Ureter (tissue), 1 donor: Measurements from ENCODE around the gene TRA2A. TPM values are rescaled to one million over a fixed set of nuclear protein-coding genes. Genes with fewer than 3 reads are reported as not detected.
"Not testable (repeated sequence)": the region's sequence is repeated elsewhere in the genome, so short reads cannot be mapped to it uniquely, and the experiment has no call there.

Experiments used
- DNase-seq: peaks from one replicate; pipeline ENCODE4 v3.0.0-alpha.2; 2020; ENCODE audit warnings: low spot score
- total RNA-seq: library from RNA; stranded (reverse); gene quantifications from one replicate; pipeline ENCODE4 v1.2.4, GENCODE V29; 2023
- donor health status: DM: yes; HTN: yes; CAD: no.

Gene TRA2A
- total RNA-seq, 1 donor from 2014 or later: 147 TPM

DNA sequence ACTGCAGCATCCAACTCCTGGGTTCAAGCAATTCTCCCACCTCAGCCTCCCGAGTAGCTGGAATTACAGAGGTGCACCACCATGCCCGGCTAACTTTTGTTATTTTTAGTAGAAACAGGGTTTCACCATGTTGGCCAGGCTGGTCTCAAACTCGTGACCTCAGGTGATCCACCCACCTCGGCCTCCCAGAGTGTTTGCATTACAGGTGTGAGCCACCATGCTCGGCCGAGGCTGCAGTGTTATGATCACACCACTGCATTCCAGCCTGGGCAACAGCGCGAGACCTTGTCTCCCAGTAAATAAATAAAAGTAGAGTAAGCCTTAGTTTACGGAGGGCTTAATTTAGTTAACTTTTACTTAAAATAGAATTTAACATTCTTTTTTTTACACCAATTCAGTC, 37.8 kb downstream of the TRA2A start:
- DNase-seq: no peak

DNA sequence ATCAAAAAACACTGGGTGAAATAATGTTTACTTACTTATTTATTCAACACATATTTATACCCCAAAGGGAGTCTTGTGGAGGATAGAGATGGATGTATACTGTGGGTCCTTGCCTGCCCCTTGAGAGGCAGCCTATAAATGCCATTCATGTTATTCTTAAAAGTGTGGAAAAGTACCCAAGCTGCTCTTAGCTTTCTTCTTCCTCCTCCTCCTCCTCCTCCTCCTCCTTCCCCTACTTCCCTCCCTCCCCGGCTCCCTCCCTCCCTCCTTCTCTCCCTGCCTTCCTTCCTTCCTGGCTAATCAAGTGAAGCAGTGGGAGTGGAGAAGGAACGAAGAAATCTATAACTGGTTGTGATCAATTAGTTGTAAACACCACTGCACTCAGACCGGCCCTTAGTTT, 40.3 kb downstream of the TRA2A start:
- DNase-seq: no peak

DNA sequence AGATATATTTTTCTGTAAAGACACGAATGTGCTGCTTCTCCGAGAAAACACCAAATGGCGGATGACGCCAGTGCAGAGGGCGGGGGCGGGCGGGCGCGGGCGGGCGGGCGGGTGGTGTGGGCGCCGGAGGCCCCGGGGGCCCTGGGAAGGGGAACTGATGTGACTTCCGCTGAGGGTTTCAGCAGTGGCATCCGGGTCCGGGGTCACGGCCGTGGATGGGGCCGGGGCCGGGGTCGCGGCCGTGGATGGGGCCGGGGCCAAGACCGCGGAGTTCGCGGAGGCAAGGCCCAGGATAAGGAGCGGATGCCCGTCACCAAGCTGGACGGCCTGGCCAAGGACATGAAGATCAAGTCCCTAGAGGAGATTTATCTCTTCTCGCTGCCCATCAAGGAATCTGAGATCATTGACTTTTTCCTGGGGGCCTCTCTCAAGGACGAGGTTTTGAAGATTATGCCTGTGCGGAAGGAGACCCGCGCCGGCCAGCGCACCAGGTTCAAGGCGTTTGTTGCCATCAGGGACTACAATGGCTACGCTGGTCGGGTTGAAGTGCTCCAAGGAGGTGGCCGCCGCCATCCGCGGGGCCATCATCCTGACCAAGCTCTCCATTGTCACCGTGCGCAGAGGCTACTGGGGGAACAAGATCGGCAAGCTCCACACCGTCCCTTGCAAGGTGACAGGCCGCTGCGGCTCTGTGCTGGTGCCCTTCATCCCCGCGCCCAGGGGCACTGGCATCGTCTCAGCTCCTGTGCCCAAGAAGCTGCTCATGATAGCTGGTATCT, 41.2 kb downstream of the TRA2A start:
- DNase-seq: no peak

DNA sequence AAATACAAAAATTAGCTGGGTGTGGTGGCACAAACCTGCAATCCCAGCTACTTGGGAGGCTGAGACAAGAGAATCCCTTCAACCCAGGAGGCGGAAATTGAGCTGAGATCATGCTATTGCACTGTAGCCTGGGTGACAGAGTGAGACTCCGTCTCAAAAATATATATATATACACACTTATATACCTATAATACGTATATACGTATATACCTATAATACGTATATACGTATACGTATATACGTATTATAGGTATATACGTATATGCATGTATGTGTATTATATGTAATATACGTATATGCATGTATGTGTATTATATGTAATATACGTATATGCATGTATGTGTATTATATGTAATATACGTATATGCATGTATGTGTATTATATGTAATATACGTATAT, 43.1 kb downstream of the TRA2A start:
- not testable (repeated sequence) for DNase-seq

DNA sequence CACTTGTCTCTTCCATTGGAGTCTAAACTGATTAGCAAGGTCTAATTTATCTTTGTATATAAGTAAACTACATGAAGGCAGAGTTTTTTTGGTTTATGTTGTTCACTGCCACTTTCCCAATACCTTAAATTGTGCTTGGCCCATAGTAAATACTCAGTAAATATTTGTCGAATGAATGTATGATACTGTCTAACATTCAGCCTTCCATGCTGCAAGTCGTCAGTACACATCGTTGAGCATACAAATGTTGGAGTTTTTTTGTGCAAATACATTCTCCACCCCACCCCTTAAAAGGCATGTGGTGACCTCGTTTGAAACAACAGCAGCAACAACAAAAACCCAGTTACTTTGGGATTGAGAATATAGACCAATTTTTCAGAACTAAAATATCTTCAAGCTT, 44.1 kb downstream of the TRA2A start:
- no peak for DNase-seq

DNA sequence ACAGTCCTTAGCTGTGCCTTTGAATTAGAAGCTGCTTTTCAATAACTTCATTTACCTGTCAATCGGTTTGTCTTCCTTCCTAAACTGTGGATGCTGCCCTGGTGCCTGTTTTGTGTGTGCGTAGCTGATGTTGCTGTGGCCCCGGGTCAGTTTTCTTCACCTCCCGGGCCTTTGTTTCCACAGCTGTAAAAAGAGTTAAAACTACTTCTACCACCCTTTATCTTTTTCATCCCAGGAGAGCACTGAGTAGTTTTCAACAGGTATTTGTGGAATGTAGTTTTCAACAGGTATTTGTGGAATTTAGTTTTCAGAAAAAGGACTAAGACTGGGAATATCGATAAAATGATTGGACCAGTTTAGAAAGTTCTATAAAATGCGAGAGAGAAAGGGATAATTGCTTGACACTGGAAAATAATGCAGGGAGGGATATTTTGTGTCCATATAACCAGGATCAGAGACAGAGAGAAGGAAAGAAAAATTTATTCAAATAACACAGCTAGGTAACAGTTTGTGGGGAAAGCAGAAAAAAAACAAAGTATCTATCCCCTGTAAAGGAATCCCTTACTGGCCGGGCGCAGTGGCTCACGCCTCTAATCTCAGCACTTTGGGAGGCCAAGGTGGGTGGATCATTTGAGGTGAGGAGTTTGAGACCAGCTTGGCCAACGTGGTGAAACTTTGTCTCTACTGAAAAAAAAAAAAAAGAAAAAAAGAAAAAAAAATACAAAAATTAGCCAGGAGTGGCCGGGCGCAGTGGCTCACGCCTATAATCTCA, 45.6 kb downstream of the TRA2A start:
- DNase-seq: no peak

DNA sequence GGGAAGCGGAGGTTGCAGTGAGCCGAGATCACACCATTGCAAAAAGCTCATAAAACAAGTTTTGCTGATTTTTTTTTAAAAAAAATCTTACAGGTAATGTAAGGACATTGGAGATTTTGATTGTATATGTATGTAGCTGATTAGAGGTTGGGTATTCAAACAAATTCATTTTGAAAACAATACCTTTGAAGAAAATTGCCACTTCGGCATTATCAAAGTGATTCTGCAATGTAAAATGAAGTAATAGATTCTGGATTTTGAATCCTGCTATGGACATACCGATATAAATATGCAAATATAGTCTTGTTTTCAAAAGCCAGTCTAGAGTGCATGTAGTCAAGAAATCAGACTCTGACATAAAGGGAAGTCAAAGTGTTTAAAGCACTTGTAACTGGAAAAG, 49.1 kb downstream of the TRA2A start:
- no peak for DNase-seq

DNA sequence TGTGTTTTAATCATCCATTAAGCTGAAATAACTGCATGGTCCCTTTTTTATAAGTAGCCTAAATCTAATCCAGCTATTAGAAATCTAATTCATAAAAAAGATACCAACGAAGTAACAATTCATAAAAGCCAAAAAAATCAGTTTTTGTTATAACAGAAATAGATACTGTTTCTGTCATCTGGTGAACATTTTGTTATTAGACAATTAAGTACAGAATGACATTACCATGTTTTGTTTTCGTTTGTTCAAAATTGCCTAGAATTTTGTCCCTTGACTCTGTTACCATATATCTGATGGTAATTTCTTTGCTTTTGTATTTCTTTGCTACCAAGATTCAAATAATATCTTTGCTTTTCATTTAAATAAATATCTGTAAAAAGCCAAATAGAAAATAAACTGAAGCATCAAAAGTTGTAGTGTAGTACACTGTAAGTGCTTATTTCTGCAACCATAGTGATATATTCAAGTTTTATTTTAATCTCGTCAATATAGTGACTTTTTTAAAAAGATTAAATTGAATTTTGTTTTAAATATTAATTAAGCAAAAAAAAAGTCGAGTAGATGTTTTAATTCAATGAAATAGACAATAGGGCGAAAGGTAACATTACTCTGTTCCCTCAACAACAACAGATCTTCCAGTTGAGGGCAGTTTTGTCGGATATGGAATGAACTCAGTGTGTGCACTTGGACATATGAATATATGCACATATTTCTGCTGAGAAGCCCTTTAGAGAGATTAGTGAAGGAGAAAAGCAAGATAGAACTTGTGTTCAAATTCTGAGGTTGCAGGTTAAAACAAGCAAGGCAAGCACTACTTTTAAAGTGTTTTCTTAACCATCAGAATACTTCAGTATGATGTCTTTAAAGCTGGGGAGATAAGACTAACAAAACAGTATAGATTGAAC, 53.6 kb downstream of the TRA2A start:
- no peak for DNase-seq

DNA sequence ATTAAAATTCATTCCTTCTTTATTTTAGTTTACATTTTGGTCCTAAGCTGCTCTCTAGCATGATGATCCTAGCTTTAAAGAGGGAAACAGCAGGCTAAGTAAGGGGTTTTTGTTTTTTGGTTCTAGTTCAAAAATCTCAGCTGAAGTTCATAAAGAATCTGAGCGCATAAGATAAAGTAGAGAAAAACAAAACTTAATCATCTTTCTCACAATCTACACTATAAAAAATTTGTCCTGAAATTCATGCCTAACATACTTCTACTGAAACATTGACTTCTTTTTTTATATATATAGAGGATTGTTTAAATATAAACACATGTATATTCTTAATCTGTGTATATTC, 54.7 kb downstream of the TRA2A start:
- no peak for DNase-seq

DNA sequence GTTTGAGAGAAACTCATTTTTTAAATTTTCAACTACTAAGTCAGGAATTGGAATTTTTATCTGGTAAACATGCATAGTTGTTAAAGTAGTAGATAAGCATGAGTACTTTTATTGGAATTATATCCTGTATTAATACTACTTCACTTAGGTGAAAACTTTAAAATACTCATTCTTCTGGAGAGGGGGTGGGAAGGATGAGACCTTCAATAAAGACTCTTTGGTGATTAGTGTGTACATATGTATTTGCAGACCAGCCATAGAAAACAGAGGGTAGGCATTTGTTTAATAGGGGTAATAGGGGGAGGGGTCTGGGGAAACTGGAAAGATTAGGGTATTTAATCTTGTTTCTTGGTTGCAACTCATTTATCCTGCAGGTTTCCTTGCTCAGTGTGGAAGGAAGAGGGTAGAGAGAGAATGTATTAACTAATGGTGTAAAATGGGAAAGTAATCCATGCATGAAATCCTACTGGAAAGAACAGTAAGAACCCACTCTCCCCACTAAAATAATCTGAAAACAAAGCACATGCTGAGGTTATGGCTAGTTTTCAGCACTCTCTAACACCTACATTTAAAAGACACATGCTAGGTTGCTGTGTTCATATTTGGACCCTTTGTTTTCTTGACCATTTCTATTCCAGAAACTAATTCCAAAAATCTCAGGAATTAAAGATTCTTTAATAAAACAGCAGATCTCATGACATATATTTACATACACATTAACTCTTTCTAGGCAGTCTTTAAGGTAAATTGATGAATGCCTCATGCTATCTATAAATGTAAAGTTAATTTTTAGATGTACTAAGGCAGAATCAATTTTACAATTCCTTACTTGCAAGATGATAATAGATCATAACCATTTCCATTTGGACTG, 55.3 kb downstream of the TRA2A start:
- no peak for DNase-seq

DNA sequence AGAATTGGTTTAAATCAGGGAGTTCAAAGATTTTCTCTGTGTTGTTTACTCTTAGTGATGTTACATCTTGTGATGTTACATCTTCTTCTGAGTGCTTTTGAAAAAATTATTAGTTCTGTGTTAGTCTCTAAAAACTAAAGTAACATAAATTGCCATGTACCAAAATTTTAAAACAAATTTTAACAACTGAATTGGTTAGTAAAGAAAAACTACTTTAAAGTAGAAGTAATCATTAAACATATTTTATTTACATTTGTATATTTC, 56.3 kb downstream of the TRA2A start:
- DNase-seq: no peak

DNA sequence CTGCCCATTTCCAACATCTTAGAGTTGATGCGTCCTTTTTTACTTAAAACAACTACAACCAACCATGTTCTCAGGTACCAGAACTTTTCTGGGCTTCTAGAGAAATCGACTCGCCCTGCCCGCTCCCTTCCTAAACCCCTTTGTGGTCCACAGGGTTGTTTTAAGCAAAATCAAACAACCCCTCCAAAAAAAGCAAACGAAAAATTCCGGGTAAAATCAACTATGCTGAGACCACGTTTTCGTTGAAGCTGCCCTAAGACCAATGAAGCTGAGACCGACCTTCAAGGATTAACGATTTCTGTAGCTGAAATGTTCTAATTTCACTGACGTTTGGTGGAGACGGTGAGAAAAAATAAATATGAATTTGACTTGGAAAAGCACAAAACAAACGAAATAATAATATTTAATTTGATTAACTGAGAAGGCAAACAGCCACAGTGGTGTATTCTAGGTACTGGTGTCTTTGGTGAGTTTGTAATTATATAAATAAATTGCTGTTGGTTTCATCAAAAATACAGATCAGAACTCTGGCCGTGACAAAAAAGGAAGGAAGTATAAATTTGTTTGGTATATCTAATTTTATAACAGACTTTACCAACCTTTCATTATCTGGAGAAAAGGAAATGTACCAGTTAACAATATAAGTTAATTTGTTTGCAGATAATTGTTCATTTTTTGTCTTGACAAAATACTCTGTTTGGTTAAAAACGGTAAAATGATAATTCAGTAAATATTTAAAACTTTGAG, 56.8 kb downstream of the TRA2A start:
- no peak for DNase-seq

DNA sequence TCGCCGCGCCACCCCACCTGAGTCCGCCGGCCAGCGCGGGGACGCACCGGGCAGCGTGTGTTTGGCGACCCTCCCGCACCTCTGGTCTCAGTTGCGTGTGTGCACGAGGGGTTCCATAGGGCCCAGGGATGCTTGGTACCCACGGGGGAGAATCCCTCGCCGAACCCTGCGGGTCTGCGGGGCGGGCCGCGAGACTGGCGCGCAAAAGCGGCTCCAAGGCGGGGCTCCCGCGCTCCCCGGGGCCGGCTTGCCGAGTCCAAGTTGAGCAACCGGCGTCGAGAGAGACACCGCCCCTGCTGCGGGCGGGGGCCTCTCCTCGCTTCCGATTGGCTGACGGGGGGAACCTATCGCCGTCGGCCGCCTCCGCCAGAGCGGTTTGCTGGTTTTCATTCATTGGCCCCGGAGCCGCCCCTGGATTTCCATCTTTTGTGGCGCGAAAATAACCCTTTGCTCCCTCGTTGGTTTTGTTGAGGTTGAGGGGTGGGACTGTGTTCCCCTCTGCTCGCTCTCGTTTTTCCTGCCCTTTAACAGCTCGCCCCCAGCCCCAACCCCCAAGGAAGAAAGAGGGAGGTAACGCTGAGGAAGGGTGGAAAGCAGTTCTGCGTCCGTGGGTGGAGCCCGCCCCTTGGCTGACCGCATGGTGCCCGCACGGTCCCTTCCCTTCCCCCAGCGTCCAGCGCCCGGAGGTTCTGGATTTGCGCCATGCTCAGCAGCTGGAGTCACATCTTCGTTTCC, 57.5 kb downstream of the TRA2A start:
- DNase-seq: peak; percentile 50

DNA sequence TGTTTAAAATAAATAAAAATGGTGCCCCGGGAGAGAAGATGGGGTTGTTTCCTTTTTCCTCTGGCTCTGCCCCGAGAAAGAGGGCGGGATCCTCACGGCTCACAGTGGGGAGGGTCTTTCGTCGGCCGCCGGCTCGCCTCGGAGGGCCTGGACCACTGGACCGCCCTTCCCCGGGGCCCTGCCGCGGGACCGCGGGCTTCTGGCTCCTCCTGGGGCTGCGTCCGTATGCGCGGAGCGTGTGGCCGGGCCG, 58.0 kb downstream of the TRA2A start:
- no peak for DNase-seq

DNA sequence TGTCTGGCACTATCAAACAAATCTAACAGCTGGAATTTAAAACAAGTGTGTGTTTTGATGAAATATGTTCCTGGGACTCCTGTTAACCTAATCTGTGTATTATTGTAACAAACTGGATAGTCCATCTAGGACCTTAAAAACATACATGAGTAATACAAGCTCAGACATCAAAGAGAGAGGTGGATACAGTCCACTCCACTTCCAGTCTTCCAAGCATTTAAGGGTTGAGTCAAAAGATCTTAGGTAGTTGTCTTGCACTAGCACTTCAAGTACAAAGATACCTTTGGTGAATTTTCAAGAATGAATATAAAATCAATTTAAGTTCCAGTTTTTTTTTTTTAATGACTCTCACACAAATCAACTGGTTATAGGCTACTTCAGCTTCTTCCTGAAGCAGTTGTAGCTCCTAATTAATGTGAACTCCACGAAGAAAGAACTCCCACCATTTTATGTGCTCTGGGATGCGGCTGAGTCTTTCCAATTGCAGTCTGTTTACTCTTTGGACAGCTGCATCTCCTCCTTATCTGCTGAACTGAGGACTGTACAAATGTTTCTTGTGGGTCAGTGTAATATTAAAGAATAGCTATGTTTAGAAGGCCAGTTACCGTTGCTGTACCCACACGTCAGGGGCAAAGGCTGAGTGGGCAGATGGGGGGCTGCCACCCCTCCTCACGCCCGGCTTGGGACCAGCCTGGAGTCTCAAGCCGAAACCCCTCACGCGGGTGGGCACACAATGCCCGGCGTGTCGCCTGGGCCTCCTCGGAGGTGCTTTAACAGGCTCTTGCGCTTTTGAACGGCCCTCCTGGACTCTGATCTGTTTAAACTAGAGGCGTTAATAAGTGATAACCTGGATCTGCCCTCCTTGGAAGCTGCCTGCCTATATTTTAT, 58.6 kb downstream of the TRA2A start:
- no peak for DNase-seq

DNA sequence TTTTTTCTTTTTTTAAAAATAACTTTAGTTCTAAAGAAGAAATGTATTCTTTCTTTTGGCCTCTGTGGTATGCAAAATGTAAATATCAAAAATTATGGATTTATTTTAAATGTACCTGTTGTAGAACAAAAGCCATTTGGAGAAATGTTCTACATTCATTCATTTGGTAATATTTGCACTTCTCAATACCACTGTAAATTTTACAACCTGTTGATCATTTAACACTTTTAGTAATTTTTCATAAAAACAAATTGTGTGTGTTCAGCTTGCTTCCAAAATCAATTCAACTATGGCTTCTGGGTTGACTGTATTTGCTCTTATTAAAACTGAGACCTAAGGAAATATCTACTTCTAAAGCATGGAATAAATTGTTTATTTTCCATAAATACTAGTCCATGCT, 59.2 kb downstream of the TRA2A start:
- no peak for DNase-seq

DNA sequence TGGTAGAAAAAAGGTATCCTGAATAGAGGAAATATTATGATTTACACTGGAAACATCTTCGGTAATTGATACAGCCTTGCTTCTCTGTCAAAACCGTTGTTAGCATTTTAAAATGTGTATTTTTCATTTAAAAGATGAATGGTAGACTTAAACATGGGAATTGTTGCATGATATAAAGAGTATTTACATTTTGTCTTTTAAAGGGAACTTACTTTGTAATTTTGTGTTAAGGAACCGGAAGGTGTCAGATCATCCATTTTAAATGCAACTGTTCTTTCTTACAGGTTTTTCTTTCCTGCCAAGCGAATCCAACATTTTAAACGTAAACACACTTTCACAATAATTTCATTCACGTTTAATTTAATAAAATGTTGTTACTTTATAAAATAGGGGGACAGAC, 59.7 kb downstream of the TRA2A start:
- no peak for DNase-seq

DNA sequence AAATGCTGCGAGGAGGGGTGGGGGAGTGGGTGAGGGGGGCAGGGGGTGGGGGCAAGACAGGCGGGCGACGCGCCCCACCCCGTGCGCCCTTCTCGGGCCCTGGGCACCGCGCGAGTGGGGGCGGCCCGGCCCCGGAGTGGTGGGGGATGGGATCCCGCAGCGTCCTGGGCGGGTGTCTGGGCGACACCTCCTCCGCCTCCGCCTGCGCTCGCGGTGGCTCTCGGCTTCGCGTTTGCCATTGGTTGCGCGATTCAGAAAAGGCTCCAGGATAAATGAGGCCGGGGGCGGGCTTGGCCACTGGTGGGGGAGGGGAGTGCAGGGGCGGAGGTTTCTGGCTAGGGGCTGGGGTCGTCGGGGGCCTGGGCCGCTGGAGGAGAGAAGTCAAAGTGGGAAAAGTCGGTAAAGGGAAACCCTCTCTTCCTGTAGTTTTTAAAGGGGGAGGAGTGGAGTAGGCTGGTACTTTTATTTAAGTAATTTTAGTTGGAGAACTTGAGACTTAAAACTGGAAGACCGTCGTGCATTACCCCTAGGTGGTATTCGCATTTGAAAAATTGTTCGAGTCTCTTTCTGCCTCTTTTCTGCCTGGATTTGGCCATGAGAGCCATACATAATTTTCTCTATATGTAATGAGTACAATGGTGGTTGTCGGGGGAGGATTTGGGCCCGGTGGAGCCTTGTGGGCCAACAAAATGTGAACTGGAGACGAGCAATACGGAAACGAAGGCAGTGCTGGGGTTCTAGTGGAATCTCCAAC, 60.5 kb downstream of the TRA2A start:
- DNase-seq: no peak
